IMR-90 (cell line): ENCODE data around the gene TRPV4. TPM values are rescaled to one million over a fixed set of nuclear protein-coding genes. Genes with fewer than 3 reads are reported as not detected.

Source experiments
- ATAC-seq: fragments of 200-7000 bp; cut with Tn5 transposase; 2 replicates; pipeline ENCODE4 v1.9.1; 2020; ENCODE audit warnings: low read depth, mild to moderate bottlenecking, moderate library complexity
- BruUV-seq: library from RNA; stranded (reverse); fragments of 400-500 nt; replicated peaks from 2 replicates; lab custom pipeline; 2021; lab: Mats Ljungman, UMichigan
- CTCF ChIA-PET: fragments of 300-600 bp; formaldehyde crosslinking; extraction: SDS; loops from one replicate; lab custom pipeline; 2021; ENCODE audit warnings: antibody characterized with exemption; lab: Yijun Ruan, JAX
- POLR2A ChIA-PET: fragments of 300-600 bp; sonication (Branson Sonifier 250); formaldehyde crosslinking; loops from one replicate; lab custom pipeline; 2022; ENCODE audit warnings: antibody characterized with exemption; ENCODE audit not compliant: unreplicated experiment; lab: Charles Lee
- DNase-seq: peaks from one replicate; pipeline ENCODE4 v3.0.0; 2013
- H2AFZ ChIP-seq: replicated peaks from 2 replicates; pipeline ENCODE3; 2013; ENCODE audit warnings: low read length, mild to moderate bottlenecking; ENCODE audit not compliant: poor library complexity
- H2AK5ac ChIP-seq: 2 replicates; pipeline ENCODE4 v1.6.1; 2013; ENCODE audit warnings: low read depth, low read length, inconsistent platforms
- H2AK9ac ChIP-seq: replicated peaks from 2 replicates; pipeline ENCODE3; 2013; ENCODE audit warnings: mild to moderate bottlenecking, low read depth, low read length, moderate library complexity; ENCODE audit not compliant: poor library complexity
- H2BK120ac ChIP-seq: 2 replicates; pipeline ENCODE4 v1.6.1; 2013; ENCODE audit warnings: low read depth, low read length, inconsistent platforms
- H2BK15ac ChIP-seq: 3 replicates; pipeline ENCODE4 v1.6.1; 2013; ENCODE audit warnings: low read depth, low read length, inconsistent platforms
- H2BK20ac ChIP-seq: 2 replicates; pipeline ENCODE4 v1.6.1; 2013; ENCODE audit warnings: low read depth, mild to moderate bottlenecking, inconsistent platforms, low read length, moderate library complexity
- H2BK5ac ChIP-seq: 2 replicates; pipeline ENCODE4 v1.6.1; 2013; ENCODE audit warnings: mild to moderate bottlenecking, low read depth, low read length, inconsistent platforms; ENCODE audit not compliant: poor library complexity, severe bottlenecking
- H3K14ac ChIP-seq: replicated peaks from 2 replicates; pipeline ENCODE4 v1.6.1; 2013; ENCODE audit warnings: low read depth, low read length, inconsistent platforms
- H3K18ac ChIP-seq: 2 replicates; pipeline ENCODE4 v1.6.1; 2013; ENCODE audit warnings: low read depth, low read length, control low read depth
- H3K23ac ChIP-seq: 2 replicates; pipeline ENCODE4 v1.6.1; 2013; ENCODE audit warnings: low read depth, low read length, inconsistent platforms
- H3K27ac ChIP-seq: 2 replicates; pipeline ENCODE4 v1.5.1; 2013; ENCODE audit warnings: mild to moderate bottlenecking, control low read depth, low read length; ENCODE audit not compliant: insufficient read depth
- H3K27me3 ChIP-seq: 2 replicates; pipeline ENCODE4 v1.6.1; 2013; ENCODE audit warnings: low read length; ENCODE audit not compliant: control insufficient read depth, insufficient read depth
- H3K36me3 ChIP-seq: 2 replicates; pipeline ENCODE4 v1.6.1; 2013; ENCODE audit warnings: low read length, mixed read lengths; ENCODE audit not compliant: control insufficient read depth, insufficient read depth
- H3K4ac ChIP-seq: 2 replicates; pipeline ENCODE4 v1.6.1; 2013; ENCODE audit warnings: low read depth, low read length, inconsistent platforms
- H3K4me1 ChIP-seq: 2 replicates; pipeline ENCODE4 v1.6.1; 2013; ENCODE audit warnings: low read length, mixed read lengths; ENCODE audit not compliant: control insufficient read depth, insufficient read depth
- H3K4me2 ChIP-seq: 2 replicates; pipeline ENCODE4 v1.6.1; 2013; ENCODE audit warnings: low read depth, mild to moderate bottlenecking, control low read depth, low read length, moderate library complexity
- H3K4me3 ChIP-seq: 2 replicates; pipeline ENCODE4 v1.5.1; 2013; ENCODE audit warnings: low read depth, mild to moderate bottlenecking, control low read depth, low read length, moderate library complexity; ENCODE audit not compliant: insufficient read depth
- H3K56ac ChIP-seq: 2 replicates; pipeline ENCODE4 v1.6.1; 2013; ENCODE audit warnings: low read length, inconsistent platforms; ENCODE audit not compliant: insufficient read depth; ENCODE audit errors: extremely low read depth
- H3K79me1 ChIP-seq, 2 experiments: 2 replicates each; pipeline ENCODE4 v1.6.1; 2013; ENCODE audit warnings: low read length in 2 of 2, inconsistent platforms in 1 of 2, low read depth in 1 of 2
- H3K9ac ChIP-seq: 2 replicates; pipeline ENCODE4 v1.6.1; 2013; ENCODE audit warnings: low read depth, low read length, control low read depth
- H3K9me1 ChIP-seq: 2 replicates; pipeline ENCODE4 v1.6.1; 2013; ENCODE audit warnings: low read length, inconsistent platforms; ENCODE audit not compliant: insufficient read depth
- H3K9me3 ChIP-seq: 2 replicates; pipeline ENCODE4 v1.6.1; 2013; ENCODE audit warnings: low read length; ENCODE audit not compliant: control insufficient read depth, insufficient read depth
- H4K20me1 ChIP-seq: 2 replicates; pipeline ENCODE4 v1.6.1; 2013; ENCODE audit warnings: low read length, inconsistent platforms; ENCODE audit not compliant: insufficient read depth
- H4K5ac ChIP-seq: 2 replicates; pipeline ENCODE4 v1.6.1; 2013; ENCODE audit warnings: mild to moderate bottlenecking, low read depth, low read length, control low read depth
- H4K8ac ChIP-seq, 2 experiments: 2 replicates each; pipeline ENCODE4 v1.6.1; 2013; ENCODE audit warnings: low read depth in 2 of 2, low read length in 2 of 2, control low read depth in 1 of 2, inconsistent platforms in 1 of 2
- H4K91ac ChIP-seq: 2 replicates; pipeline ENCODE4 v1.6.1; 2013; ENCODE audit warnings: low read depth, low read length, inconsistent platforms; ENCODE audit not compliant: insufficient read depth
- CEBPB ChIP-seq: IDR thresholded peaks from 2 replicates; pipeline ENCODE4 v1.6.1; 2012; ENCODE audit warnings: low read depth, low read length, improper control_type of control experiment
- CHD1 ChIP-seq: IDR thresholded peaks from 2 replicates; pipeline ENCODE4 v1.6.1; 2012; ENCODE audit warnings: low read depth, low read length, improper control_type of control experiment
- CTCF ChIP-seq: conservative IDR thresholded peaks from 2 replicates; pipeline ENCODE4 v1.5.1; 2012; ENCODE audit warnings: mild to moderate bottlenecking, low read depth, low read length, improper control_type of control experiment
- FOS ChIP-seq: fragments of 150-350 bp; IDR thresholded peaks from 2 replicates; pipeline ENCODE4 v1.6.1; 2016; ENCODE audit warnings: low read depth, low read length
- MXI1 ChIP-seq: IDR thresholded peaks from 2 replicates; pipeline ENCODE4 v1.6.1; 2012; ENCODE audit warnings: low read depth, mild to moderate bottlenecking, low read length, moderate library complexity, borderline replicate concordance
- NFE2L2 ChIP-seq: fragments of 150-350 bp; IDR thresholded peaks from 2 replicates; pipeline ENCODE4 v1.6.1; 2016; ENCODE audit warnings: low read depth, mild to moderate bottlenecking, low read length
- POLR2A ChIP-seq: IDR thresholded peaks from 2 replicates; pipeline ENCODE4 v1.6.1; 2012; ENCODE audit warnings: mild to moderate bottlenecking, low read depth, low read length
- RFX5 ChIP-seq: IDR thresholded peaks from 2 replicates; pipeline ENCODE4 v1.8.0; 2012; ENCODE audit warnings: low read depth, mild to moderate bottlenecking, low read length, moderate library complexity
- WGBS, 2 experiments: methylation state at CpG; one replicate each; pipeline versions ENCODE4 v1.1.5 to v1.1.7; 2013; ENCODE audit warnings: missing lambda C conversion rate in 2 of 2; ENCODE audit not compliant: insufficient read length in 1 of 2; ENCODE audit errors: extremely low coverage in 2 of 2; 5-methylcytosine and 5-hydroxymethylcytosine counted together
- dilution Hi-C: fragments of 300-500 bp; cut with HindIII; formaldehyde crosslinking; loops from one replicate; pipeline ENCODE4 v1.14.3; 2018; ENCODE audit warnings: low sequenced_read_pairs; ENCODE audit not compliant: unreplicated experiment
- in situ Hi-C: fragments of 300-500 bp; cut with MboI; formaldehyde crosslinking; loops from 3 replicates; pipeline ENCODE4 v1.14.3; 2019; ENCODE audit warnings: low sequenced_read_pairs, inconsistent platforms, mixed read lengths
- intact Hi-C: fragments of 100-400 bp; cut with micrococcal nuclease; formaldehyde crosslinking; loops from 2 replicates; pipeline ENCODE4 v1.10.0; 2022
- polyA plus RNA-seq, 3 experiments: library from polyadenylated mRNA; depleted of rRNA; stranded (reverse); fragments of >200 nt; gene quantifications; 2 replicates each; pipeline ENCODE4 v1.2.3, GENCODE V29; 2012; ENCODE audit warnings: low replicate concordance in 1 of 3
- total RNA-seq: library from RNA; depleted of rRNA; stranded (reverse); fragments of >200 nt; gene quantifications from 2 replicates; pipeline ENCODE4 v1.2.3, GENCODE V29; 2012
- TF ChIP-seq, protein P1 (sequence below): fragments of 150-350 bp; IDR thresholded peaks from 2 replicates; pipeline ENCODE4 v1.6.1; 2016; ENCODE audit warnings: low read depth, mild to moderate bottlenecking, low read length, moderate library complexity, borderline replicate concordance

Gene TRPV4
- total and polyA plus RNA-seq, 2 of the 4 experiments (the other 2 are of a cell fraction) = 1.1 to 6.1 TPM

DNA sequence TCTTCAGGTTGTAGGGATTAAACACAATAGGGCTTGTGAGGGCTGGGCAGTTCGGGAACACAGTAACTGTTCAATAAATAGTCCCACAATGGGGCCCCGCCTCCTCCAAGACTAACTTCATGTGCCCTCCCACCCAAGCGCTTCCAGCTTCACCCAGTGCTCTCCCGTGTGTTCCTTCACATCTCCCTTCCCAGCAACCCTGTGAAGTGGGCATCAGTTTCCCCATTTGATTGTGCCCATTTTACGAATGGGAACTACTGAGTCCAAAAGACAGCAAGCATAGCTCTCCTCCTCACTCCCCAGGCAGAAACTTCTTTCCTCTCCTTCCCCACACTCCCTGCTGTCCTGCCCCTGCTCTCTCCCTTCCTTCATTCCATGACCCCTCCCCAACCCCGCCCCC, 6.2 kb upstream of the TRPV4 start:
- H4K20me1 ChIP-seq = no peaks in the 10 kb centered on the region
- no peak overlapping the region for H3K4ac ChIP-seq
- no peak overlapping the region for H2BK120ac ChIP-seq
- DNase-seq = no peak
- H4K5ac ChIP-seq = no peak overlapping the region
- H3K9ac ChIP-seq = no peak overlapping the region
- no peak overlapping the region for H4K8ac ChIP-seq
- no peaks in the 10 kb centered on the region for H3K79me1 ChIP-seq
- no peaks in the 10 kb centered on the region; the same call in 1 of the 2 replicates for H3K27me3 ChIP-seq
- no peak overlapping the region for H2BK15ac ChIP-seq
- no peak overlapping the region for H4K91ac ChIP-seq
- H2AK9ac ChIP-seq = no peak overlapping the region
- 56% methylated on average over 3 of the region's 6 CpGs; no CpG with 5 or more reads in 1 of the 2 experiments for WGBS, 2 experiments
- H3K23ac ChIP-seq = no peak overlapping the region
- H3K18ac ChIP-seq = no peak overlapping the region
- TF ChIP-seq CEBPB = no peak
- TF ChIP-seq FOS = no peak
- no peak for TF ChIP-seq NFE2L2
- TF ChIP-seq CTCF = no peak
- TF ChIP-seq MXI1 = no peak
- TF ChIP-seq, protein P1, sequence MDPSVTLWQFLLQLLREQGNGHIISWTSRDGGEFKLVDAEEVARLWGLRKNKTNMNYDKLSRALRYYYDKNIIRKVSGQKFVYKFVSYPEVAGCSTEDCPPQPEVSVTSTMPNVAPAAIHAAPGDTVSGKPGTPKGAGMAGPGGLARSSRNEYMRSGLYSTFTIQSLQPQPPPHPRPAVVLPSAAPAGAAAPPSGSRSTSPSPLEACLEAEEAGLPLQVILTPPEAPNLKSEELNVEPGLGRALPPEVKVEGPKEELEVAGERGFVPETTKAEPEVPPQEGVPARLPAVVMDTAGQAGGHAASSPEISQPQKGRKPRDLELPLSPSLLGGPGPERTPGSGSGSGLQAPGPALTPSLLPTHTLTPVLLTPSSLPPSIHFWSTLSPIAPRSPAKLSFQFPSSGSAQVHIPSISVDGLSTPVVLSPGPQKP = no peak
- TF ChIP-seq CHD1 = no peak
- TF ChIP-seq RFX5 = no peak
- TF ChIP-seq POLR2A = no peak
- CTCF ChIA-PET = no interaction called here
- H3K56ac ChIP-seq = no peak overlapping the region
- H3K27ac ChIP-seq = no peak overlapping the region
- no peaks in the 10 kb centered on the region for H3K9me1 ChIP-seq
- no peak overlapping the region for H3K4me2 ChIP-seq
- no peak overlapping the region for H2AFZ ChIP-seq
- H3K14ac ChIP-seq = no peak overlapping the region
- in situ Hi-C loops (no loop called here), dilution Hi-C loops (no loop called here), intact Hi-C loops (no loop called here)
- H2AK5ac ChIP-seq = no peak overlapping the region
- no peaks in the 10 kb centered on the region for H3K36me3 ChIP-seq
- no peak overlapping the region for H2BK5ac ChIP-seq
- H3K4me1 ChIP-seq = no peaks in the 10 kb centered on the region
- no peak overlapping the region for H2BK20ac ChIP-seq
- ATAC-seq = no peak
- H3K9me3 ChIP-seq = no peaks in the 10 kb centered on the region
- POLR2A ChIA-PET = no interaction called here
- BruUV-seq = no TSS peak
- H3K4me3 ChIP-seq = no peak overlapping the region
